H1 (cell line): ENCODE data around the gene LAMB1. TPM values are rescaled to one million over a fixed set of nuclear protein-coding genes. Genes with fewer than 3 reads are reported as not detected.

Source experiments
- CBX5 ChIP-seq: fragments of 300-800, 300-1000 bp; sonication (generic); IDR thresholded peaks from 2 replicates; pipeline ENCODE4 v1.7.1; 2016; ENCODE audit warnings: antibody characterized with exemption, low read length, low read depth
- CBX8 ChIP-seq: fragments of 300-800, 300-1000 bp; sonication (generic); IDR thresholded peaks from 2 replicates; pipeline ENCODE4 v1.7.1; 2016; ENCODE audit warnings: low read depth, low read length, borderline replicate concordance
- CREB1 ChIP-seq: IDR thresholded peaks from 2 replicates; pipeline ENCODE4 v1.6.1; 2012; ENCODE audit warnings: inconsistent platforms
- GTF2F1 ChIP-seq: IDR thresholded peaks from 2 replicates; pipeline ENCODE4 v1.6.1; 2012; ENCODE audit warnings: low read depth, low read length, improper control_type of control experiment, borderline replicate concordance
- MAFK ChIP-seq: IDR thresholded peaks from 2 replicates; pipeline ENCODE4 v1.6.1; 2012; ENCODE audit warnings: low read depth, mild to moderate bottlenecking, improper control_type of control experiment, low read length
- POLR2AphosphoS5 ChIP-seq: IDR thresholded peaks from 2 replicates; pipeline ENCODE4 v1.6.1; 2011; ENCODE audit warnings: low read depth, low read length
- SRF ChIP-seq: IDR thresholded peaks from 2 replicates; pipeline ENCODE4 v1.6.1; 2011; ENCODE audit warnings: mild to moderate bottlenecking, low read depth, low read length, moderate library complexity
- TBP ChIP-seq: IDR thresholded peaks from 2 replicates; pipeline ENCODE4 v1.6.1; 2011; ENCODE audit warnings: low read depth, low read length, improper control_type of control experiment
- polyA plus RNA-seq, 7 experiments: library from polyadenylated mRNA; depleted of rRNA in 3 of 7; stranded (reverse) in 5 of 7; unstranded in 2 of 7; fragments of >200 nt in 5 of 7; fragments of 200-250 nt in 2 of 7; gene quantifications; 1 replicate in 5 of 7; 2 replicates in 1 of 7; 4 replicates in 1 of 7; pipeline versions ENCODE4 v1.2.1 to v1.2.3, GENCODE V29; 2011 to 2013; ENCODE audit warnings: missing spikeins in 2 of 7, mixed read lengths in 2 of 7
- total RNA-seq: library from RNA; stranded (reverse); fragmentation: NEBNext Ultra II Directional; extraction: Animal tissue kit (Norgen Biotek cat#: 25700); gene quantifications from 2 replicates; pipeline ENCODE4 v1.2.1, GENCODE V29; 2021
- TF ChIP-seq, protein P1 (sequence below): IDR thresholded peaks from 2 replicates; pipeline ENCODE4 v1.6.1; 2011; ENCODE audit warnings: low read depth, mild to moderate bottlenecking, low read length; ENCODE audit not compliant: insufficient read depth
- TF ChIP-seq, protein P2 (sequence below): IDR thresholded peaks from 2 replicates; pipeline ENCODE4 v1.6.1; 2012; ENCODE audit warnings: inconsistent platforms

The LAMB1 gene
- total and polyA plus RNA-seq, 2 of the 8 experiments (the other 6 are each of a cell fraction or from before 2014, with no cell fraction given): 31.9 to 38.5 TPM

GRCh38 chr7:108045154-108045553 lies 42.2 kb upstream of the LAMB1 start (continued):
- TF ChIP-seq, protein P1, sequence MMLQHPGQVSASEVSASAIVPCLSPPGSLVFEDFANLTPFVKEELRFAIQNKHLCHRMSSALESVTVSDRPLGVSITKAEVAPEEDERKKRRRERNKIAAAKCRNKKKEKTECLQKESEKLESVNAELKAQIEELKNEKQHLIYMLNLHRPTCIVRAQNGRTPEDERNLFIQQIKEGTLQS: no peak
- TF ChIP-seq POLR2AphosphoS5 (no peak), GTF2F1 (no peak), MAFK (no peak), CREB1 (no peak), TBP (no peak), CBX8 (no peak), CBX5 (no peak), SRF (no peak)
- TF ChIP-seq, protein P2, sequence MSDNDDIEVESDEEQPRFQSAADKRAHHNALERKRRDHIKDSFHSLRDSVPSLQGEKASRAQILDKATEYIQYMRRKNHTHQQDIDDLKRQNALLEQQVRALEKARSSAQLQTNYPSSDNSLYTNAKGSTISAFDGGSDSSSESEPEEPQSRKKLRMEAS: no peak
